Measurements from ENCODE around the gene GPRC6A. TPM values are rescaled to one million over a fixed set of nuclear protein-coding genes. Genes with fewer than 3 reads are reported as not detected.
"Not testable (repeated sequence)": the region's sequence is repeated elsewhere in the genome, so short reads cannot be mapped to it uniquely, and the experiment has no call there.

The GPRC6A gene
- total and polyA plus RNA-seq, 4 donors, result not detected

DNA sequence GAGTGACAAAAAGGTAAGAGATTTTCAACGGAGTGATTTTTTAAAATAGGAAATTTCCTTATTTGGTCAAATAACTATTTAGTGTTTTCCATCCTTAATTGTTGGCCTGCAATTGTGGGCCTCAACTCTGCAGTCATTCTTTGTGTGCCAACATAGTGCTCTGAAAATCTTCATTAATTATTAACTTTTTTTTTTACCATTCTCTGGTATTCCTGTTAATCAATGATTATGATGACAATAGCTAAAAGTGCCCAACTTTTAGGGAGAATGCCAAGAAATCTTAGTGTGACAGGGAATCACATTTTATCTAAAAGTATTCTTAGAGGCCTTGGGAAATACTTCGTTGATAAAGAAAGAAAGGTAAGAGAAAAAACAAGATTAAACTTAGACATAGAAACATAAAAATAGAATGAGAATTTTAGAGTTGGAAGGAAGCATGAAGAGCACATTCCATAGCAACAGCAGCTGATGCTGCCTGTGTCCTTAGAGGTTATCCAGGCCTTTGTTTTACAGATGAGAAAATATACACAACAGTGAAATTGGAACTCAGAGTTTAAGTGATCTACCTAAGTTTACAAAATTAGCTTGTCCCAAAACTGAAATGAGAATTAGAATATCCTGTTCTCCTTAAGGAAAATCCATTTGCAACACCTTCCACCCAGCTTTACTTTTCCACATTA, 1.2 kb downstream of the GPRC6A start:
- Histone ChIP-seq H3K36me3 (ENCODE audit: control insufficient read depth in 4 of 4, insufficient read depth in 3 of 4, low read depth in 1 of 4, low read length in 3 of 4) (no peaks in the 10 kb centered on the region), H3K4me1 (ENCODE audit: control insufficient read depth in 4 of 4, insufficient read depth in 4 of 4, low read length in 3 of 4) (no peaks in the 10 kb centered on the region), H3K27me3 (ENCODE audit: control insufficient read depth in 4 of 4, insufficient read depth in 4 of 4, low read length in 3 of 4) (no peaks in the 10 kb centered on the region), H3K27ac (ENCODE audit: low read depth in 1 of 2, low read length in 2 of 2) (no peak overlapping the region), H3K4me3 (ENCODE audit: low read depth in 1 of 3, low read length in 3 of 3) (no peak overlapping the region), H3K9ac (ENCODE audit: low read depth in 1 of 2, low read length in 2 of 2) (no peak overlapping the region), H3K9me3 (ENCODE audit: control insufficient read depth in 4 of 4, low read length in 3 of 4) (no peaks in the 10 kb centered on the region)
- TF ChIP-seq SP1 (IDR thresholded peaks at IDR 0.05), result no peak
- no peak for TF ChIP-seq HNF4A (conservative IDR thresholded peaks at IDR 0.05)
- TF ChIP-seq, protein P1, sequence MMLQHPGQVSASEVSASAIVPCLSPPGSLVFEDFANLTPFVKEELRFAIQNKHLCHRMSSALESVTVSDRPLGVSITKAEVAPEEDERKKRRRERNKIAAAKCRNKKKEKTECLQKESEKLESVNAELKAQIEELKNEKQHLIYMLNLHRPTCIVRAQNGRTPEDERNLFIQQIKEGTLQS (IDR thresholded peaks at IDR 0.05), result no peak
- no peak for TF ChIP-seq YY1 (IDR thresholded peaks at IDR 0.05)
- TF ChIP-seq FOXA1 (IDR thresholded peaks at IDR 0.05), result no peak
- no peak for TF ChIP-seq GABPA (IDR thresholded peaks at IDR 0.05 in 1 of 2, conservative IDR thresholded peaks at IDR 0.05 in 1 of 2)
- 49% methylated on average over 2 of the region's 2 CpGs for WGBS
- no peak for DNase-seq (ENCODE audit: low spot score)

DNA sequence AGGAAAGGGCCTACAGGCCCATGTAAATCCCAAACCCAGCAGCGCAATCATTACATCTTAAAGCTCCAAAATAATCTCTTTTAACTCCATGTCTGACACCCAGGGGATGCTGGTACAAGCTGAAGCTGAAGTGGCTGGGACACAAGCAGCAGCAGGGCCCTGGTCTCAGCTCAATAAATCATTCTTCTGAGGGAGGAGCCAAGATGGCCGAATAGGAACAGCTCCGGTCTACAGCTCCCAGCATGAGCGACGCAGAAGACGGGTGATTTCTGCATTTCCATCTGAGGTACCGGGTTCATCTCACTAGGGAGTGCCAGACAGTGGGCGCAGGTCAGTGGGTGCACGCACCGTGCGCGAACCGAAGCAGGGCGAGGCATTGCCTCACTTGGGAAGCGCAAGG, 12.5 kb downstream of the GPRC6A start:
- not testable (repeated sequence) for DNase-seq (ENCODE audit: low spot score); H3K9ac ChIP-seq (ENCODE audit: low read depth in 1 of 2, low read length in 2 of 2); H3K36me3 ChIP-seq (ENCODE audit: control insufficient read depth in 4 of 4, insufficient read depth in 3 of 4, low read depth in 1 of 4, low read length in 3 of 4); H3K27ac ChIP-seq (ENCODE audit: low read depth in 1 of 2, low read length in 2 of 2); H3K27me3 ChIP-seq (ENCODE audit: control insufficient read depth in 4 of 4, insufficient read depth in 4 of 4, low read length in 3 of 4); H3K4me3 ChIP-seq (ENCODE audit: low read depth in 1 of 3, low read length in 3 of 3); H3K9me3 ChIP-seq (ENCODE audit: control insufficient read depth in 4 of 4, low read length in 3 of 4); H3K4me1 ChIP-seq (ENCODE audit: control insufficient read depth in 4 of 4, insufficient read depth in 4 of 4, low read length in 3 of 4)
- 93% methylated on average over 15 of the region's 15 CpGs for WGBS

DNA sequence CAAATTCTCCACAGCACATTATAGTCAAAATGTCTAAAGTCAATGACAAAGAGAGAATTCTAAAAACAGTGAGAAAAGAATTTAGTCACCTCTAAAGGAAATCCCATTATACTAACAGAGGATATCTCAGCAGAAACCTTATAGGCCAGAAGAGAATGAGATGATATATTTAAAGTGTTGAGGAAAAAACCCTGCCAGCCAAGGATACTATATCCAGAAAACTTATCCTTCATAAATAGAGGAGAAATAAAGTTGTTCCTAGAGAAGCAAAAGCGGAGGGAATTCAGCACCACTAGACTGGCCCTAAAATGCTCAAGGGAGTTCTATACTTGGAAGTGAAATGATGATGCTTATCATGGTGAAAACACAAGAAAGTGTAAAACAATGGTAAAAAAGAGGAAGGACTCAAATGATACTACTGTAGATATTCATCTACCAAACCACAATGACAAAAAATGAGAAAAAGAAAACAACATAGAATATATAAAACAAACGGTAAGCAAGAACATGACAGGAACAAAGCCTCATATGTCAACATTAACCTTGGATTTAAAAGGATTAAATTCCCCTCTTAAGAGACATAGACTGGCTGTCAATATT, 16.7 kb downstream of the GPRC6A start:
- Histone ChIP-seq H3K9ac (ENCODE audit: low read depth in 1 of 2, low read length in 2 of 2) (no peak overlapping the region), H3K36me3 (ENCODE audit: control insufficient read depth in 4 of 4, insufficient read depth in 3 of 4, low read depth in 1 of 4, low read length in 3 of 4) (no peaks in the 10 kb centered on the region), H3K27ac (ENCODE audit: low read depth in 1 of 2, low read length in 2 of 2) (no peak overlapping the region), H3K4me1 (ENCODE audit: control insufficient read depth in 4 of 4, insufficient read depth in 4 of 4, low read length in 3 of 4) (no peaks in the 10 kb centered on the region), H3K9me3 (ENCODE audit: control insufficient read depth in 4 of 4, low read length in 3 of 4) (peaks cover 0 to 7% (median 3%) of the 10 kb centered on the region in 4 donors), H3K4me3 (ENCODE audit: low read depth in 1 of 3, low read length in 3 of 3) (no peak overlapping the region), H3K27me3 (ENCODE audit: control insufficient read depth in 4 of 4, insufficient read depth in 4 of 4, low read length in 3 of 4) (peaks cover 0 to 3% (median 0%) of the 10 kb centered on the region in 4 donors)
- no peak for DNase-seq (ENCODE audit: low spot score)
- TF ChIP-seq HNF4A (conservative IDR thresholded peaks at IDR 0.05) (no peak), YY1 (IDR thresholded peaks at IDR 0.05) (no peak), FOXA1 (IDR thresholded peaks at IDR 0.05) (no peak), FOXA2 (IDR thresholded peaks at IDR 0.05) (no peak)
- TF ChIP-seq, protein P1 (IDR thresholded peaks at IDR 0.05), result no peak
- WGBS, result 84% methylated on average over 2 of the region's 2 CpGs

DNA sequence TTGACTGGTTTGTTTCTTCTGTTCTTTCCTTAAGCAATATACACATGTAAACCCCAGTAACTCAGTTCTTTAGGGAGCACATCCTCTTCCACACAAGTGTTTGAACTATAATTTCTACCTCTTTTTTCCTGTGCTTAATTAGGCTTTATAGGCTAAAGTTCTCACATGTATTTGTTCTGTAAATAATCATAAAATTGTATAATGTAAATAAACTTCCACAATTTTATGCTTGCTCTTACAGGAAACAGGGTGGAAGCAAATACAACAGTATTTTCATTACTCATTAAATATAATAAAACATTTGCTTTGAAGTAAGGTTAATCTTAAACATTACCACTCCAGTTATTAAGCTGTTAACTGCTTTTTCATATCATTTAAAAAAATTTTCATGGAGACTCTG, 26.9 kb downstream of the GPRC6A start:
- Histone ChIP-seq H3K4me3 (ENCODE audit: low read depth in 1 of 3, low read length in 3 of 3) (no peak overlapping the region), H3K9me3 (ENCODE audit: control insufficient read depth in 4 of 4, low read length in 3 of 4) (no peaks in the 10 kb centered on the region), H3K9ac (ENCODE audit: low read depth in 1 of 2, low read length in 2 of 2) (no peak overlapping the region), H3K4me1 (ENCODE audit: control insufficient read depth in 4 of 4, insufficient read depth in 4 of 4, low read length in 3 of 4) (no peaks in the 10 kb centered on the region), H3K36me3 (ENCODE audit: control insufficient read depth in 4 of 4, insufficient read depth in 3 of 4, low read depth in 1 of 4, low read length in 3 of 4) (no peaks in the 10 kb centered on the region), H3K27me3 (ENCODE audit: control insufficient read depth in 4 of 4, insufficient read depth in 4 of 4, low read length in 3 of 4) (peaks cover 0 to 4% (median 2%) of the 10 kb centered on the region in 4 donors), H3K27ac (ENCODE audit: low read depth in 1 of 2, low read length in 2 of 2) (no peak overlapping the region)
- TF ChIP-seq RXRA (IDR thresholded peaks at IDR 0.05) (no peak), RAD21 (IDR thresholded peaks at IDR 0.05) (no peak), GABPA (IDR thresholded peaks at IDR 0.05 in 1 of 2, conservative IDR thresholded peaks at IDR 0.05 in 1 of 2) (no peak), TAF1 (conservative IDR thresholded peaks at IDR 0.05) (no peak), HNF4A (conservative IDR thresholded peaks at IDR 0.05) (no peak), FOXA2 (IDR thresholded peaks at IDR 0.05) (no peak), HNF4G (IDR thresholded peaks at IDR 0.05) (no peak), YY1 (IDR thresholded peaks at IDR 0.05) (no peak), SP1 (IDR thresholded peaks at IDR 0.05) (no peak), JUND (IDR thresholded peaks at IDR 0.05) (no peak)
- TF ChIP-seq, protein P2, sequence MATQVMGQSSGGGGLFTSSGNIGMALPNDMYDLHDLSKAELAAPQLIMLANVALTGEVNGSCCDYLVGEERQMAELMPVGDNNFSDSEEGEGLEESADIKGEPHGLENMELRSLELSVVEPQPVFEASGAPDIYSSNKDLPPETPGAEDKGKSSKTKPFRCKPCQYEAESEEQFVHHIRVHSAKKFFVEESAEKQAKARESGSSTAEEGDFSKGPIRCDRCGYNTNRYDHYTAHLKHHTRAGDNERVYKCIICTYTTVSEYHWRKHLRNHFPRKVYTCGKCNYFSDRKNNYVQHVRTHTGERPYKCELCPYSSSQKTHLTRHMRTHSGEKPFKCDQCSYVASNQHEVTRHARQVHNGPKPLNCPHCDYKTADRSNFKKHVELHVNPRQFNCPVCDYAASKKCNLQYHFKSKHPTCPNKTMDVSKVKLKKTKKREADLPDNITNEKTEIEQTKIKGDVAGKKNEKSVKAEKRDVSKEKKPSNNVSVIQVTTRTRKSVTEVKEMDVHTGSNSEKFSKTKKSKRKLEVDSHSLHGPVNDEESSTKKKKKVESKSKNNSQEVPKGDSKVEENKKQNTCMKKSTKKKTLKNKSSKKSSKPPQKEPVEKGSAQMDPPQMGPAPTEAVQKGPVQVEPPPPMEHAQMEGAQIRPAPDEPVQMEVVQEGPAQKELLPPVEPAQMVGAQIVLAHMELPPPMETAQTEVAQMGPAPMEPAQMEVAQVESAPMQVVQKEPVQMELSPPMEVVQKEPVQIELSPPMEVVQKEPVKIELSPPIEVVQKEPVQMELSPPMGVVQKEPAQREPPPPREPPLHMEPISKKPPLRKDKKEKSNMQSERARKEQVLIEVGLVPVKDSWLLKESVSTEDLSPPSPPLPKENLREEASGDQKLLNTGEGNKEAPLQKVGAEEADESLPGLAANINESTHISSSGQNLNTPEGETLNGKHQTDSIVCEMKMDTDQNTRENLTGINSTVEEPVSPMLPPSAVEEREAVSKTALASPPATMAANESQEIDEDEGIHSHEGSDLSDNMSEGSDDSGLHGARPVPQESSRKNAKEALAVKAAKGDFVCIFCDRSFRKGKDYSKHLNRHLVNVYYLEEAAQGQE (IDR thresholded peaks at IDR 0.05), result no peak
- TF ChIP-seq, protein P3, sequence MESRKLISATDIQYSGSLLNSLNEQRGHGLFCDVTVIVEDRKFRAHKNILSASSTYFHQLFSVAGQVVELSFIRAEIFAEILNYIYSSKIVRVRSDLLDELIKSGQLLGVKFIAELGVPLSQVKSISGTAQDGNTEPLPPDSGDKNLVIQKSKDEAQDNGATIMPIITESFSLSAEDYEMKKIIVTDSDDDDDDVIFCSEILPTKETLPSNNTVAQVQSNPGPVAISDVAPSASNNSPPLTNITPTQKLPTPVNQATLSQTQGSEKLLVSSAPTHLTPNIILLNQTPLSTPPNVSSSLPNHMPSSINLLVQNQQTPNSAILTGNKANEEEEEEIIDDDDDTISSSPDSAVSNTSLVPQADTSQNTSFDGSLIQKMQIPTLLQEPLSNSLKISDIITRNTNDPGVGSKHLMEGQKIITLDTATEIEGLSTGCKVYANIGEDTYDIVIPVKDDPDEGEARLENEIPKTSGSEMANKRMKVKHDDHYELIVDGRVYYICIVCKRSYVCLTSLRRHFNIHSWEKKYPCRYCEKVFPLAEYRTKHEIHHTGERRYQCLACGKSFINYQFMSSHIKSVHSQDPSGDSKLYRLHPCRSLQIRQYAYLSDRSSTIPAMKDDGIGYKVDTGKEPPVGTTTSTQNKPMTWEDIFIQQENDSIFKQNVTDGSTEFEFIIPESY (IDR thresholded peaks at IDR 0.05), result no peak
- TF ChIP-seq, protein P4, sequence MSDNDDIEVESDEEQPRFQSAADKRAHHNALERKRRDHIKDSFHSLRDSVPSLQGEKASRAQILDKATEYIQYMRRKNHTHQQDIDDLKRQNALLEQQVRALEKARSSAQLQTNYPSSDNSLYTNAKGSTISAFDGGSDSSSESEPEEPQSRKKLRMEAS (IDR thresholded peaks at IDR 0.05), result no peak
- TF ChIP-seq, protein P1 (IDR thresholded peaks at IDR 0.05), result no peak
- DNase-seq (ENCODE audit: low spot score), result no peak

All from liver (tissue), 9 donors.